ENCODE data around the gene AKIP1.

Gene AKIP1

DNA sequence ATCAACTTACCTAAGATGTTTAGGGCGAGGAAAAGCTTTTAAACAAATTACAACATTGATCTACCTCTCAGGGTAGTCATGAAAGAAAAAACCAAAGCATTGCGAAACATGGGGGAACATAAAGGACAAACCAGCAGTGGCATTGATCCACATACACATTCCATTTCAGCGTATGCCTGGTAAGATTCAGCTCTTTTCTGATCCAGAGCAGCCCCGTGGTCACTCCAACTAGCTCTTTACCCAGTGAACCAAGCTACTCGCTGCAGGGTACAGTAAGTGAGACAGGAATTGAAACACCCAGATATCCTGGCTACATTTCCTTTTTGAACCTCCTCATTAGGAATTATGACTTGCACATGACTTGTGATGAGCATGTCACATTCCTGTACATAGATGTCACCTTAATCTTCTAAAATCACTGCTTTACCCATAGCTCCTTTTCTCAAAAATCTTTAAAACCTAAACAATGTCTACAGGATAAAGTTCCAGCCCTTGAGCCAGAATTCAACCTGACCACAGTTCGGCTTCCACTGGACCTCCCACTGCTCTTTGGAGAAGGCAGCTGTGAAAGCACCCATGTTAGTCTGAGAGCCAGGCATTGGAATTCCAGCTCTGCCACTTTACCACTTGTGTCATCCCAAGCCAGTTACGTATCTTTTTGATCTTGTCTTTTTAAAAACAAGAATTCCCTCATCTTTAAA lies 42.9 kb upstream of the AKIP1 start:
- peak overlapping the region; percentile 37 for H3K27ac ChIP-seq (replicated peaks; ENCODE audit: low read length)
- WGBS, 2 donors (ENCODE audit: extremely low coverage in 2 of 2, insufficient read length in 2 of 2, insufficient replicate concordance in 1 of 2) = no CpG with 5 or more reads among the region's 7 CpGs
- no peak overlapping the region for H3K18ac ChIP-seq (ENCODE audit: low read length)

DNA sequence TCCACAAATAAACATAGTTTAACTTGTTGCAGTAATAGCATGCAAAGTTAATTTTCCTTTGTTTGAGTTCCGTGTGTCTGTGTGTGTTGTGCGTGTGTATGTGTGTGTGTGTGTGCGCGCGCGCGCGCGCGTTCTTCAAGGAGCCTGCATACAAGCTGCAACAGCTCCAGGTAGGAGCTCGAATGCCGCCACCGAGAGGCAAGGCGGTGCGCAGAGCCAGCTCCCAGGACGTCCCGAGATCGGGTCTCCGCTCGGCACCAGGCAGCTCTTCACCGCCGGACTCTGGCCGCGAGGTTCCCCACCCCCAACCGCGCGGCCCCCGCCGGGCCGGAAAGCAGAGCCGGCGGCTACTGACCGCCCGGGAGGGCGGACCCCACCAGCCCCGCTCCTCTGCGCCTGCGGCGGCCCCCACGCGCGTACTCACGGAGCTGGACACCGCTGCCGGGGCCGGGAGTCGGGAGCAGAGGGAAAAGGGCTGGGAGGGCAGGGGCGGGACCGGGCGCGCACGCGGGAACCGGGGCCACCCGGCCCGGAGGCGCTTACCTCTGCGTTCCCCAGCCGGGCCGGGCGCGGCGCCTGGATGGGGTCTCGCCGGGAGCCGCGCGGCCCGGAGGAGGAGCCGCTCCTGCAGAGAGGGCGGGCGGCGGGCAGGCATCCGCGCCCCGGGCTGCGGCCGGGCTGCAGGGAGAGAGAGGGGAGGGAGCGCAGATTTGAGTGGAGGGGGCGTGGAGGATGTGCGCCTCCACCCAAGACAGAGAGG lies 40.4 kb upstream of the AKIP1 start:
- peak; percentile 58 for DNase-seq (ENCODE audit: low spot score)
- H2BK120ac ChIP-seq (ENCODE audit: low read depth, low read length) = peak overlapping the region; percentile 88
- peak overlapping the region; percentile 67 for H3K14ac ChIP-seq (ENCODE audit: low read length)
- H4K8ac ChIP-seq (ENCODE audit: low read depth, low read length) = no peak overlapping the region
- peak overlapping the region; percentile 57 for H3K4ac ChIP-seq (ENCODE audit: low read length)
- peaks cover 11 to 16% of the 10 kb centered on the region in 2 donors for H3K4me1 ChIP-seq (ENCODE audit: control insufficient read depth in 2 of 2, insufficient read depth in 1 of 2, low read depth in 1 of 2, low read length in 2 of 2)
- H2AFZ ChIP-seq (ENCODE audit: low read length) = peak overlapping the region; percentile 92
- H3K36me3 ChIP-seq (replicated peaks in 1 of 2; ENCODE audit: control insufficient read depth in 2 of 2, insufficient read depth in 2 of 2, low read length in 2 of 2) = no peaks in the 10 kb centered on the region
- peak overlapping the region; percentile 71 for H2AK5ac ChIP-seq (ENCODE audit: low read depth, low read length)
- peak overlapping the region; percentile 94 for H3K9ac ChIP-seq (ENCODE audit: low read depth, low read length, poor library complexity)
- no CpG with 5 or more reads among the region's 81 CpGs for WGBS, 2 donors (ENCODE audit: extremely low coverage in 2 of 2, insufficient read length in 2 of 2, insufficient replicate concordance in 1 of 2)
- no peaks in the 10 kb centered on the region for H3K79me1 ChIP-seq (ENCODE audit: low read depth, low read length)
- no peak overlapping the region for H2BK12ac ChIP-seq (ENCODE audit: low read length)
- H3K18ac ChIP-seq (ENCODE audit: low read length) = peak overlapping the region; percentile 99
- H3K4me2 ChIP-seq (ENCODE audit: insufficient read depth, low read length, poor library complexity, severe bottlenecking) = peak overlapping the region; percentile 66
- no peak overlapping the region for H4K91ac ChIP-seq (ENCODE audit: low read depth, low read length, poor library complexity)
- H3K23ac ChIP-seq (ENCODE audit: low read depth, low read length, poor library complexity) = peak overlapping the region; percentile 59
- H3K27ac ChIP-seq (replicated peaks; ENCODE audit: low read length) = peak overlapping the region; percentile 90
- H2BK5ac ChIP-seq (ENCODE audit: low read length) = peak overlapping the region; percentile 97
- peak overlapping the region; percentile 77 to 92 for H3K4me3 ChIP-seq (ENCODE audit: low read length in 2 of 2)
- H3K9me3 ChIP-seq (replicated peaks in 1 of 2; ENCODE audit: control insufficient read depth in 2 of 2, insufficient read depth in 1 of 2, low read depth in 1 of 2, low read length in 2 of 2) = no peaks in the 10 kb centered on the region
- peak overlapping the region; percentile 90 for H2BK15ac ChIP-seq (ENCODE audit: low read length)
- no peaks in the 10 kb centered on the region for H3K27me3 ChIP-seq (ENCODE audit: control insufficient read depth in 3 of 3, insufficient read depth in 3 of 3, low read depth in 1 of 3, low read length in 3 of 3)

More for the DNA sequence above, 42.9 kb upstream of the AKIP1 start:
- peaks cover 11 to 16% of the 10 kb centered on the region in 2 donors for H3K4me1 ChIP-seq (ENCODE audit: control insufficient read depth in 2 of 2, insufficient read depth in 1 of 2, low read depth in 1 of 2, low read length in 2 of 2)
- H3K4ac ChIP-seq (ENCODE audit: low read length) = no peak overlapping the region
- no peak overlapping the region for H2BK120ac ChIP-seq (ENCODE audit: low read depth, low read length)
- H3K27me3 ChIP-seq (ENCODE audit: control insufficient read depth in 3 of 3, insufficient read depth in 3 of 3, low read depth in 1 of 3, low read length in 3 of 3) = no peaks in the 10 kb centered on the region
- no peak overlapping the region for H3K14ac ChIP-seq (ENCODE audit: low read length)
- H2AFZ ChIP-seq (ENCODE audit: low read length) = no peak overlapping the region
- no peak overlapping the region for H3K9ac ChIP-seq (ENCODE audit: low read depth, low read length, poor library complexity)
- H2BK5ac ChIP-seq (ENCODE audit: low read length) = no peak overlapping the region
- H3K9me3 ChIP-seq (replicated peaks in 1 of 2; ENCODE audit: control insufficient read depth in 2 of 2, insufficient read depth in 1 of 2, low read depth in 1 of 2, low read length in 2 of 2) = no peaks in the 10 kb centered on the region
- H4K8ac ChIP-seq (ENCODE audit: low read depth, low read length) = no peak overlapping the region
- H2BK12ac ChIP-seq (ENCODE audit: low read length) = no peak overlapping the region
- H3K23ac ChIP-seq (ENCODE audit: low read depth, low read length, poor library complexity) = no peak overlapping the region
- no peak overlapping the region for H2BK15ac ChIP-seq (ENCODE audit: low read length)
- H4K91ac ChIP-seq (ENCODE audit: low read depth, low read length, poor library complexity) = no peak overlapping the region
- no peak for DNase-seq (ENCODE audit: low spot score)
- H3K79me1 ChIP-seq (ENCODE audit: low read depth, low read length) = no peaks in the 10 kb centered on the region
- H3K4me2 ChIP-seq (ENCODE audit: insufficient read depth, low read length, poor library complexity, severe bottlenecking) = no peak overlapping the region
- no peak overlapping the region for H2AK5ac ChIP-seq (ENCODE audit: low read depth, low read length)
- no peaks in the 10 kb centered on the region for H3K36me3 ChIP-seq (replicated peaks in 1 of 2; ENCODE audit: control insufficient read depth in 2 of 2, insufficient read depth in 2 of 2, low read length in 2 of 2)
- no peak overlapping the region for H3K4me3 ChIP-seq (ENCODE audit: low read length in 2 of 2)

DNA sequence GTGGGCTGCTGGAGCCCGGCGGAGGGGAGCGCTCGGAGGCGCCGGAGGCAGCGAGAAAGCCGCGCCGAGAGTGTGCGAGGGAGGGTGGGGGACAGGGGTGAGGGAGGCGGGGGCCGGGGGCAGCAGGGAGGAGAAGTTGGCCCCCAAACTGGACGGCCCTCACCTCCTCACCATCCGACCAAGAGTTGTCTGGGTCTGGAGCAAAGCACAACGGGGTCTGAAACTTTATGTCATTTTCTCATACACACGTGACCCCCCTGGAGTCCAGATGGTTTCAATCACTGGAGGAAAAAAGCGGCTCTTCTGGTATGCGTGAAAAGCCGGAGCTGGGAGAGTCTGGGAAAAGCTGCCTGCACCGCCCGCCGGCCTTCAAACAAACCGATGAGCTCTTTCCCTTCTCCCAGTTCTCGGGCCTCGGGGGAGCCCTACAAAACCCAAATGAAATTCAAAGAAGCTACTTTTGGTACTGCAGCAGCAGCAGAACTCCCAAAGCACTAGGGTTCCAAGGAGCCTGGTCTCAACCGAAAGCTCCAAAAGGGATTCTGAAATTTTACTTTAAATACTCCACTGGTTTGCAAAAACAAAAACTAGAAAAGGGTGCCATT lies 39.7 kb upstream of the AKIP1 start:
- H3K27me3 ChIP-seq (ENCODE audit: control insufficient read depth in 3 of 3, insufficient read depth in 3 of 3, low read depth in 1 of 3, low read length in 3 of 3) = no peaks in the 10 kb centered on the region
- peaks cover 11 to 16% of the 10 kb centered on the region in 2 donors for H3K4me1 ChIP-seq (ENCODE audit: control insufficient read depth in 2 of 2, insufficient read depth in 1 of 2, low read depth in 1 of 2, low read length in 2 of 2)
- peak overlapping the region; percentile 99 for H3K18ac ChIP-seq (ENCODE audit: low read length)
- peak; percentile 74 for DNase-seq (ENCODE audit: low spot score)
- no peak overlapping the region for H4K8ac ChIP-seq (ENCODE audit: low read depth, low read length)
- no peak overlapping the region for H2BK12ac ChIP-seq (ENCODE audit: low read length)
- peak overlapping the region; percentile 94 for H3K9ac ChIP-seq (ENCODE audit: low read depth, low read length, poor library complexity)
- no peak overlapping the region for H2AK5ac ChIP-seq (ENCODE audit: low read depth, low read length)
- no CpG with 5 or more reads among the region's 27 CpGs for WGBS, 2 donors (ENCODE audit: extremely low coverage in 2 of 2, insufficient read length in 2 of 2, insufficient replicate concordance in 1 of 2)
- no peak overlapping the region for H3K14ac ChIP-seq (ENCODE audit: low read length)
- H3K9me3 ChIP-seq (replicated peaks in 1 of 2; ENCODE audit: control insufficient read depth in 2 of 2, insufficient read depth in 1 of 2, low read depth in 1 of 2, low read length in 2 of 2) = no peaks in the 10 kb centered on the region
- peak overlapping the region; percentile 88 for H2BK120ac ChIP-seq (ENCODE audit: low read depth, low read length)
- peak overlapping the region; percentile 66 for H3K4me2 ChIP-seq (ENCODE audit: insufficient read depth, low read length, poor library complexity, severe bottlenecking)
- H3K4me3 ChIP-seq (ENCODE audit: low read length in 2 of 2) = peak overlapping the region; percentile 77 to 92
- H3K79me1 ChIP-seq (ENCODE audit: low read depth, low read length) = no peaks in the 10 kb centered on the region
- H2BK15ac ChIP-seq (ENCODE audit: low read length) = peak overlapping the region; percentile 90
- H3K27ac ChIP-seq (replicated peaks; ENCODE audit: low read length) = peak overlapping the region; percentile 90
- no peak overlapping the region for H3K23ac ChIP-seq (ENCODE audit: low read depth, low read length, poor library complexity)
- H2AFZ ChIP-seq (ENCODE audit: low read length) = peak overlapping the region; percentile 92
- peak overlapping the region; percentile 97 for H2BK5ac ChIP-seq (ENCODE audit: low read length)
- H3K36me3 ChIP-seq (replicated peaks in 1 of 2; ENCODE audit: control insufficient read depth in 2 of 2, insufficient read depth in 2 of 2, low read length in 2 of 2) = no peaks in the 10 kb centered on the region
- H4K91ac ChIP-seq (ENCODE audit: low read depth, low read length, poor library complexity) = no peak overlapping the region
- peak overlapping the region; percentile 57 for H3K4ac ChIP-seq (ENCODE audit: low read length)

DNA sequence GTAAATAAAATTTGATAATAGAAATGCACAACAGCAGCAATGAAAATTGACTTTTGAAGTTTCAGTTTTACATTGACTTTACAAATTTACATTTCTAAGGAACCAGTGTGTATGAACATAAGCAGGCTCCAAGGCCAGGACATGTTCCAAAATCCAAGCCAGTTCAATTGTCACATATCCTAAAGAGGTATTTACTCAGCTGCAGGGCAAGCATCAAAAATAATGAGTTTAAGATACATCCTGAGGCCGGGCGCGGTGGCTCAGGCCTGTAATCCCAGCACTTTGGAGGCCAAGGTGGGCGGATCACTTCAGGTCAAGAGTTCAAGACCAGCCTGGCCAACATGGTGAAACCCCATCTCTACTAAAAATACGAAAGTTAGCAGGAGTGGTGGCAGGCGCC lies 39.0 kb upstream of the AKIP1 start:
- Histone ChIP-seq H3K4me2 (ENCODE audit: insufficient read depth, low read length, poor library complexity, severe bottlenecking) (no peak overlapping the region), H3K27ac (replicated peaks; ENCODE audit: low read length) (no peak overlapping the region), H3K18ac (ENCODE audit: low read length) (no peak overlapping the region), H3K9ac (ENCODE audit: low read depth, low read length, poor library complexity) (no peak overlapping the region), H3K36me3 (replicated peaks in 1 of 2; ENCODE audit: control insufficient read depth in 2 of 2, insufficient read depth in 2 of 2, low read length in 2 of 2) (no peaks in the 10 kb centered on the region), H2BK15ac (ENCODE audit: low read length) (no peak overlapping the region), H3K23ac (ENCODE audit: low read depth, low read length, poor library complexity) (no peak overlapping the region), H3K4me1 (ENCODE audit: control insufficient read depth in 2 of 2, insufficient read depth in 1 of 2, low read depth in 1 of 2, low read length in 2 of 2) (peaks cover 11 to 13% of the 10 kb centered on the region in 2 donors), H3K27me3 (ENCODE audit: control insufficient read depth in 3 of 3, insufficient read depth in 3 of 3, low read depth in 1 of 3, low read length in 3 of 3) (no peaks in the 10 kb centered on the region), H2AFZ (ENCODE audit: low read length) (peak overlapping the region; percentile 92), H3K4ac (ENCODE audit: low read length) (no peak overlapping the region), H2BK5ac (ENCODE audit: low read length) (no peak overlapping the region), H2BK12ac (ENCODE audit: low read length) (no peak overlapping the region), H2AK5ac (ENCODE audit: low read depth, low read length) (no peak overlapping the region), H2BK120ac (ENCODE audit: low read depth, low read length) (no peak overlapping the region), H4K91ac (ENCODE audit: low read depth, low read length, poor library complexity) (no peak overlapping the region), H3K14ac (ENCODE audit: low read length) (no peak overlapping the region), H3K9me3 (replicated peaks in 1 of 2; ENCODE audit: control insufficient read depth in 2 of 2, insufficient read depth in 1 of 2, low read depth in 1 of 2, low read length in 2 of 2) (no peaks in the 10 kb centered on the region), H3K79me1 (ENCODE audit: low read depth, low read length) (no peaks in the 10 kb centered on the region), H4K8ac (ENCODE audit: low read depth, low read length) (no peak overlapping the region), H3K4me3 (ENCODE audit: low read length in 2 of 2) (peak overlapping the region in 1 of 2 donors; percentile 77)
- no peak for DNase-seq (ENCODE audit: low spot score)
- no CpG with 5 or more reads among the region's 6 CpGs for WGBS, 2 donors (ENCODE audit: extremely low coverage in 2 of 2, insufficient read length in 2 of 2, insufficient replicate concordance in 1 of 2)

All from neuronal stem cell (in vitro differentiated cells).